ENCODE results near the gene MYO1D.
"Not testable (repeated sequence)": the region's sequence is repeated elsewhere in the genome, so short reads cannot be mapped to it uniquely, and the experiment has no call there.

Gene MYO1D

DNA sequence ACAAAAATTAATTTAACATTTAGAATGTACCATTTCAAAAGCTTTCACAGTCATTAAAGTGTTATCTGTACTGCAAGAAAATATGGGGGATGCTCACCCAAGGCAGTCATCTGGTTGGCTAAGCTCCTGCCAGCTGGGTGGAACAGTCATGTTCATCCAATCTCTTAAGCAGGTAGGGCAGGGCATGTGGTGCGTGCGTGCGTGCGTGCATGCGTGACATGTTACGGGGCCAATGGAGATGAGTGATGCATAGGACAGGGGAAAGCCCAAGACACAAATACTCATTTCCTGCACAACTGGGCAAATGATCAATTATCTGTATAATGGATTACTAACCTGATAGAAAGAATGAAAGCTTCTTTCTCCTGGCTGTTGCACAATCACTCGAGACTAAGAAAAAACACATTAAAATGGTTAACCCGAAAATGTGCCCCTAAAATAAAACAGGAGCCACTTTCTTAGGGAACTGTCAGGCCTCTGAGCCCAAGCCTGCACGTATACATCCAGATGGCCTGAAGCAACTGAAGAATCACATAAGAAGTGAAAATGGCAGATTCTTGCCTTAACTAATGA lies 104.4 kb downstream of the MYO1D start:
- no peak for DNase-seq

DNA sequence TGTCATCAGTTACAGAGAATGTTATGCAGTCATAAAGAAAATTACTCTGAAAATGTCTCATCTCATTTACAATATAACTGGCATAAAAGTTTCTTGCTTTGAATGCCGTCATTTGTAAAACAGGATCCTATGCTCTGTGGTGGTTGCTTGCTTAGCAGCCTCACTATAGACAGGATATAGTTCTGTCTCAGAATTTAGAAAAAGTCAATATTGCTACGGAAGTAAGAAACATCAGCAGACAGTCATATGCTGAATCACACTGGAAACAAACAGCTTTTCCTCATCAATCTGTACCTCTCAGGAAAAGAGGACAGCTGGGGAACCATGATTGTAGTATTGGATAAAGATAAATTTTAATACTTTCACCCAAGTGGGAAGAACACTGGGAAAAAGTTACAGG lies 105.5 kb downstream of the MYO1D start:
- DNase-seq, result no peak

DNA sequence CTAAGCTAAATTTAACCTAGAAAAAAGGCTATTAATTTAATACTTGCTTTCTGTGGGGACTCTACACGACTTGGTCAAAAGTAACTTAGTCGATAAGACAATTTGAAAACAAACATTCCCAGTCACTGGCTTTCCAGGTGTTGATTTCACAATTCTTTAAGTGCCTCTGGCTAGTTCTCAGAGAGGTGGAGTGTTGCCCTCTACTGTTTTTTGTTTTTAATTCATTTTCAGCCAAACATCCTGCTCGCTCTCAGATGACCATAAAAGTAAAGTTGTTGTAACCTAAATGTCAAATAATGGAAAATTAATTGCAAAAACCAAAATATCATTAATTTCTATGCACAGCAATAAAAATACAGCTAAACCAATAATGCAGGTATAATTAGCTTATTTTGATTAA lies 107.1 kb downstream of the MYO1D start:
- DNase-seq, result no peak

DNA sequence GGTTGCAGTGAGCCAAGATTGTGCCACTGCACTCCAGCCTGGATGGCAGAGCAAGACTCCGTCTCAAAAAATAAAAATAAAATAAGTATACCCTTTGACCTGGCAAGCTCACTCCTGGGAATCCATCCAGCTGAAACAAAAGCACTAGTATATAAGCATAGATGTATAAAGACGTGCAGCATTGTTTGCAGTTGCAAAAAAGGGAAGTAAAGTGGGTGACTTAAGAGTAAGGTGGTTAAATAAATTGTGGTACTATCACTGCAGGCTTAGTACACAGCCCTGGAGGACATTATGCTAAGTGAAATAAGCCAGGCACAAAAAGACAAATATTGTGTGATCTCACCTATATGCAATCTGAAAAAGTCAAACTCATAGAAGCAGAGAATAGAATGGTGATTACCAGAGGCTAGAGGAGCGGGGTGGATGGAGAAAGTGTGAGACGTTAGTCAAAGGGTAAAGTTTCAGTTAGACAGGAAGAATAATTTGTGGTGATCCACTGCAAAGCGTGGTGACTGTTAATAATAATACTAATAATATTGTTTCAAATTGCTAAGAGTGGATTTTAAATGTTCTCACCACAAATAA lies 113.0 kb downstream of the MYO1D start:
- no peak for DNase-seq

DNA sequence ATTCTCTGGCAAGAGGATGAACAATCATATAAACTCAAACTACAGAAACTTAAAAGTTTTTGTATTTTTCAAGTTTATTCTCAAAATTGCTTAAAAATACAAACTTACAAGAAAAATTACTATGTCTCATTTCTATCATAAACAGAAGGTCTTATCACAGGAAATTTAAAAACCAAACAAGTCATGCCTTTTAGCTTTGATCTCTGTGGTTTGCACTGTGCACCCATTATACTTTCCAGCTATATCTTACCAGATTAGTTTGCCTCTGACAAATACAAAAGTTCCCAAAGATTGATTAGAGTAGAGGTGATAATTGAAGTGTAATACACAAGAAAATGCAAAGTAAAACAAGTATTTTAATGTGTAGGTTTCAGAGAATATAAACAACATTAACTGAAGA lies 117.4 kb downstream of the MYO1D start:
- DNase-seq, result no peak

DNA sequence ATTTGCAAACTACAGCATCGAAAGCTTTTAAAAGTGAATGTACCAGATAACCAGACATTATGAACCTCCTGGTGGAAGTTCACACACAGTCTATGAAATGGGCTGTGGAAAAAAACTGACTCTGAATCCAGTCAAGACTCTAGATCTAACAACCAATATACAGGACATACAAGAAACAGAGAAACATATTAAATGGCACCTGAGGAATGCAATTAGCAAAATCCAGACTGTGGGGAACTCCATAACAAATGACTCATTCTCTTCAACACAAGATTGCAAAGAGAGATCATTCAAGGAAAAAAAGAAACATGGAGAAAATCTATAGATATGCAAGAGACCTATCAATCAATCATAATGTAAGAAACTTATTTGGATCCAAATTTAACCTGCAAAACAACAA lies 119.0 kb downstream of the MYO1D start:
- DNase-seq, result no peak

DNA sequence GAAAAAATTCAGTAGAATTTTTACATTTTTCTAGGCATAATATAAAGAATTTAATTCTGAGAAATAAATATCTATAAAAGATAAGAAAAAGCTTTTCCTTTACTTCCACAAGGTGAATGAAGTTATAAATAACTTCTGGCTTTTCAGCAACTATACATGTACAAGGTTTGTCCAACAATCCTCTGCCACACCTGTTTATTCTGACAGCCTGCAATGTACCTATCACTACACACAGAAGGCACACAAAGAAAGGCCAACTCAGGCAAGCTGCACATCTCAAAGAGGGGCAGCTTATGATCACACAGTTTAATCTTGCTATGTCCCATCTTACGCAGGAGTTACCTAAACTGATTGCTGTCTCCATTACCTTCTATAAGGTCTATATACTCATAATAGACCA lies 120.2 kb downstream of the MYO1D start:
- DNase-seq, result no peak

DNA sequence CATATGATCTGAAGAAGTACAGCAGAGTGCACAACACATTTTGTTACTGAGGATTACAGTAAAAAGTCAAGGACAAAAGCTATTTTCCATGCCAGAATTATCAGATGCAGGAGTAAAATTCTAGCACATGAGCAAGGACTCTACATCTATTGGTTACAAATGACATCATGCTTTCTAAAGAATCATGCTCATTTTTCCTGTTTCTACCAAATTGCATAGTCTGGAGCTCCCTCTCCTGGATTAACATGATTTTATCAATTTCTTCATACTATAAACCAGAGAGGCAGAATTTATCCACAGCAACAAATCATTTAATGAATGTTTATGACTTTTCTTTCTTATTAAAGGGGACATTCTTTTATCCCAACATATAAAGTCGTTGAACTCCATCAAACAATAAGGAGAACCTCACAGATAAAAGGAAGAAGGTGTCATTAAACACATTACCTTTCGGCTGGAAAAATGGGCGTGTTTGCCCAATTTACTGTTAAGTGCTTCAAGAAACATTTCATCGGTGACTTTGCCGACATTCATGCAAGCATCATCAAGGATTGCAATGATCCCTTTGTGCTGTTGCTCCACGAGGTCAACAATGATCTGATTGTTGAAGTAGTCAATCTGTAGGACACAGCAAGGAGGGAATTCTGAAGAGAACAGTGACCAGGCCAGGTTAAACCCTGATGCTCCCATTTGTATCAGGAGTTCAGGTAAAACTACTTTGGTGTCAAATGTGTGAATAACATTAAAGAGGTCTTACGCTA lies 121.7 kb downstream of the MYO1D start:
- DNase-seq, result no peak

DNA sequence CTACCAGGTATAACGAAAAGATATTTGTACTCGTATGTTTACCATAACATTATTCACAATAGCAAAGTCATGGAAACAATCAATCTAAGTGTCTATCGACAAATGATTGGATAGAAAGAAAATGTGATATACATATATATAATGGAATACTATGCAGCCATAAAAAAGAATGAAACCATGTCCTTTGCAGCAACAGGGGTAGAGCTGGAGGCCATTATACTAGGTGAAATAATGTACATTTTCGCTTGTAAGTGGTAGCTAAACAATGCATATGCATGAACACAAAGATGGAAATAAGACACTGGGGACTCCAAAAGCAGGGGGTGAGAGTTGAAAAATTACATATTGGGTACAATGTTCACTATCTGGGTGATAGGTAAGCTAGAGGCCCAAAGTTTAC lies 124.0 kb downstream of the MYO1D start:
- DNase-seq, result no peak

DNA sequence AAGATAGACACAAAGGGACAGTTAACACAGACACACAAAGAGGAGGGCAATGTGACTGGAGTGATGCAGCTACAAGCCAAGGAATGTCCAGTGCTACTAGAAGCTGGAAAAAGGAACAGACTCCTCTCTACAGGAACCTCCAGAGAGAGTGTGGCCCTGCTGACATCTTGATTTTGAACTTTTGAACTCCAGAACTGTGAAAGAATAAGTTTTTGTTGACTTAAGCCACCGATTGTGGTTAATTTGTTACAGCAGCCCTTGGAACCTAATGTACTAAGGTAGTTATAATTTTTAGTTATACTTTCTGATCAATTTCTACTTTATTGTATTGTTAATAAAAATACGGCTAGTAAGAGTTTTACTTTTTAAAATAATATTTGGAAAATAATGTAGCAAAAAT lies 129.1 kb downstream of the MYO1D start:
- no peak for DNase-seq

DNA sequence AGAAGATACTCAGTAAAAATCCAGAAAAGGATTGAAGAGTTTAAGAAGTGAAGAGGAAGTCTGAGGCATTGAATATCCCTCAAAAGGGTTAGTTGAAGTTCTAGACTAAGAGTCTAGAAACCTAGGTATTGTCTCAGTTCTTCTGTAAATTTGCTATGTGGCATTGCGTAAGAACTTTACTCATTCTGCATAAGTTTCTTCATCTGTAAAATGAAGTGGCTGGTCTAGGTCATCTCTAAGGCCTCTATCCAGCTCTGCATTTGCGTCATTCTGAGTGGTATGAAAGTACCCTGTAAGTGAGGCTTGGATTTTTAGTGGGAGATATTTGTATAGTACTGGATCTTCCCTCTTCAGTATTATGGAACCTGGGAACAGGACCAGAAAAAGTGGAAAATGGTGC lies 130.2 kb downstream of the MYO1D start:
- no peak for DNase-seq

DNA sequence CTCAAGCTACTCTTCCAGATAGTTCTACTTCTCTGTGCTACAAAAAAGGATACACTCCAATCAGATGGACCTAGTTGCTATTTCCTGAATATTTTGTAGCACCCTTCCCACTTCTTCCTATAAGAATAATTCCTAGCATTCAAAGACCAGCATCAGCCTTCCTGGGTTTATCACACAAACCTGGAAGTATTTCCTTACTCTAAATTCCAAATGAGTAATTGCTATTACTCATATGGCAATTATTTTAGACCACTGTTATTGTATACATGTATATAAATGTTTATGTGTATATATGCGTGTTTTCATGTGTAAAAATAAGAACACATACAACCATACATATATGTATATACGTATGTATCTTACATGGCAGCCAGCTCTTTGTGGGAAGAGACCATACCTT lies 130.6 kb downstream of the MYO1D start:
- DNase-seq, result no peak

DNA sequence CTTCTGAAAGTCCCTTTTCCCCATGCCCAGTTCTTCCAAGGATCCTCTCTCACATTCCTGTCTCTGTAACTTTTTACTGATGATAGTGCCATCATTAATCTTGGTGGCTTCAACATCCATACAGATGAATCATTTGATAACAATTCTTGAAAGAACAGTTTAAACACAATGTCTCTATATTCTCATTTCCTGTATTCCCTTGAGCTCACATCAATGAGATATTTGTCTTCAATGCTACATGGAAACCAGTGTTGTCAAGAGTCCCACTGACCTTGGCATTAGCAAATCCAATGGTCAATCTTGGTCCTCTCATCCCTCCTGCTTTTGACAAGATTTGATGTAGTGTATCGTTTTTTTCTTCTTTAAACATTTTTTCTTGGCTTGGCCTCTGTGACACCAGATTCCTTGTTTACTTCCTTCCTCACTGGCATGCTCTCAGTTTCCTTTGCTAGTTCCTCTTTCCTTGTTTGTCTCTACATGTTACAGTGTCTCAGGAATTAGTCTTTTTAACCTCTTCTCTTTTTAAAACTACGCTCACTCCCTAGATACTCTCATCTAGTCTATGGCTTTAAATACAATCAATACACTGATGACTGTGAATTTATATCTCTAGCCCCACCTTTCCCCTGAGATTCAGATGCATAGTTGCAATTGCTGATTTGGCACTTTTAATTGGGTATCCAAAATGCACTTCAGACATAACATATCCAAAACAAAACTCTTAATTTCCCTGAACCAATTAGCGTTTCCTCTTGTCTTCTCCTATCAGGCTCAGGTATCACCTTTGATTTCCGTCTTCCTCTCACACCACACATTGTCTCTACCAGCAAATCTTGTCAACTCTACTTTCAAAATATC lies 134.0 kb downstream of the MYO1D start:
- DNase-seq, result no peak

DNA sequence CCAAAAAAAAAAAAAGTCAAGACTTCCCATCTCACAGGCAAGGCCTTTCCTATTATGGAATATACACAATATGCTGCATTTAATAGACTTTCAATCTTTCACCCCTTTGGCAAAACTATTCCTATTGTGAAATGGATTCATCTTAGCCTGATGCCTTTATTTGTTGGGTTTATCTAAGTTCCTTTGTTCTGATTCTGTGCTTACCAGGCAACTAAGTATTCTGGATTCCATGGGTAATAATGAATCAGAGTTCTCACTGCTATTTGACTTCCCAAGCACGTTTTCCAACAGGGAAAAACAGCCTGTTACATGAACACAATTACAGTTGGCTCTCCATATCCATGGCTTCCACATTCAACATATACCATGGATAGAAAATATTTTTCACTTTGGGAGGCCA lies 135.5 kb downstream of the MYO1D start:
- DNase-seq, result no peak

DNA sequence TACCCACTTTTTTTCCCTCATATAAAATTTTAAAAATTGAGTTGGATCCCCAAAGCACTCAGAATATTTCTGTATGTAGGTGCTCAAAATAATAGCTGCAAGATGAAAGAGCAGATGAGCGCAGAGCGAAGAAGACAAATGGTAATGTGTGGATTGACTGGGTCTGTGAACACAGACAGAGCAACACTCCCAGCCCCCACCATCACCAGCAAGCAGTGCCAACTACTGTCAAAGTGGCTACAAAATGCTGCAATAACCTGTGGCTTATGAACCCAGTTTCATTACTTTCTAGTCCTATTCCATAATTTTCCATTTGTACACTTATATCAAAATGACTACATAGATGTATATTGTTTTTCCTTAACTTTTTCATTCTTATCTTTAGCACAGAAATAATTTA lies 137.2 kb downstream of the MYO1D start:
- DNase-seq, result no peak

DNA sequence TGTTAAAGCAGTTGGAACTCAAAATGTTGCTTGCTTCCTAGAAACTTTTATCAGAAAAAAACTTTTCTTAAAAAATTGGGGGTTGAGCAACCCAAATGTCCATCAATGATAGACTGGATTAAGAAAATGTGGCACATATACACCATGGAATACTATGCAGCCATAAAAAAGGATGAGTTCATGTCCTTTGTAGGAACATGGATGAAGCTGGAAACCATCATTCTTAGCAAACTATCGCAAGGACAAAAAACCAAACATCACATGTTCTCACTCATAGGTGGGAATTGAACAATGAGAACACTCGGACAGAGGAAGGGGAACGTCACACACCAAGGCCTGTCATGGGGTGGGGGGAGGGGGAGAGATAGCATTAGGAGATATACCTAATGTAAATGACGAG lies 137.8 kb downstream of the MYO1D start:
- DNase-seq, result not testable (repeated sequence)

DNA sequence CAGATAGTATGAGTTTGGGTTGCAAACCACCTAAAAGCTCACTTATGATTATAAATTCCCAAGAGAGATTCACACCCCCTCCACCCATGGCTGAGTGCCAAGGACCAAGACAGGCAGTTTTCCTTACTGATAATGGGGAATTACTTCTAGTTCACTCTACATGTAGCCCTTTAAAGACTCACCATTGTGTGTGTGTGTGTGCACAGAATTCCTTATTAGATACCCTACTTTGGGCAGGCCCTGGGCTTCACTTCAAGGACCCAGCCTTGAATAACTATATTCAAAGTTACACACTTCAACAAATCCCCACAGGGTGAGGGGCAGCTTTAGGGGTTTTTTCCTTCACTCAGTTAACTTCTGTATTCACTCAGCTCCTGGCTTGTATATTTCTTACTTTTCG lies 143.5 kb downstream of the MYO1D start:
- no peak for DNase-seq

DNA sequence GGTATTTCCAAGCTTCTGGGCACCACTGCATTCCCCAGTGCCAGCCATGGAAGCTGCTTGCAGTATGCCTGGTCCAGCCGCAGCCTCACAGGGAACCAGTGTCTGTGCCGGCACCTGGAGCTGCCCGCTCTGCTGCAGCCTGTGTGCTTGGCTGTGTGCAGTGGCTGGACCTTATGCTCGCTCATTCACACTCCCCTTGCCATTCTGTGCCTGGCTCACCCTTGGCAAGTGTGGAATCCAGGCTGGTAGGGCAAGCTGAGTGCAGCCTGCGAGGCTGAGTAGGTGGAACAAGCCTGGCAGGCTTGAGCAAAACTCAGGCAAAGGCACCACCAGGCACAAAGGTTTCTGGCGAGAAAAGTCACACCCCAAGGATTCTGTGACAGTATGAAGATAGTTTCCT lies 144.0 kb downstream of the MYO1D start:
- no peak for DNase-seq

DNA sequence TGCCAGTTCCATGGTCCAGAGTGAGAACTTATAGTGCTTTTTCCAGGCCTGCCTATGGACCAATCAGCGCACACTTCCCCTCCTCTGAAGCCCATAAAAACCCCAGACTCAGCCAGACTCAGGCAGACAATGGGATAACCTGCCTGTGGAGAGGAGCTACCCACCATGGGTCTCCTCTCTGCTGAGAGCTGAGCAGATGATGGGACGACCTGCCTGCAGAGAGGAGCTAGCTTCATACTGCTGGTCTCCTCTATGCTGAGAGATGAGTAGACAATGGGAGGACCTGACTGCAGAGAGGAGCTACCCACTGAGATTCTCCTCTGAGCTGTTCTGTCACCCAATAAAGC lies 144.7 kb downstream of the MYO1D start:
- no peak for DNase-seq

DNA sequence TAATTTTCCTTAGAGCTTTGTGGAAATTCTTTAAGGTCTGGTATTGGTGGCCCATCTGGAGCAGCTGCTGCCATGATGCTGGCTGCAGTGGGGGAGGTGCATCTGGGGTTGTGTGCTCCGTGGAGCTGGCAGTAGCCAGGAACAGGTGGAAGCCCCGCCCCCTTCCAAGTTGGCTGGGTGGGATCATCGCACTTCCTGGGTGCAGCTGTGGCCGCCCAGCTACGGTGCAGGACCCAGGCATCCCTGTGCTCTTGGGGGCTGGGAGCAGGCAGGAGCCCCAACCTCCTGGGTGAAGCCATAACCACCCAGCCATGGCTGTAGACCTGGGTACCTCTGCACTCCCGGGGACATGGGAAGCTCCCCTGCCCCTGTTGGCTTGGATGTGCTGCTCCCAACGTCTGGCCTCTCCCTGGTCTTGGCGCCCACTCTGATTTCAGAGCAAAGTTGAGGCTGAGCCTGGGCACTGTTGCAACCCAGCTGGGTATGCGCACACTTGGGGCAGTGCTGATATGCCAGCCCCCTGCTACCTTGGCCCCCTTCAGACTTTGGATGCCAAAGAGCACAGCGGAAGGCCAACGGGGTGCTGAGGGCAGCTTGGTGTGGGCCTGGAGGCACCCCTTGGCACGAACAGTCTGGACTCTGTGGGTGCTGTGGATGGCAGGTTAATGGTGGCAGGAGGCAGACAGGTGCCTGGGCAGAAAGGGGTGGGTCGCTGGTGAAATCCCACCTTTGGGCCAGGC lies 145.2 kb downstream of the MYO1D start:
- DNase-seq, result no peak

DNA sequence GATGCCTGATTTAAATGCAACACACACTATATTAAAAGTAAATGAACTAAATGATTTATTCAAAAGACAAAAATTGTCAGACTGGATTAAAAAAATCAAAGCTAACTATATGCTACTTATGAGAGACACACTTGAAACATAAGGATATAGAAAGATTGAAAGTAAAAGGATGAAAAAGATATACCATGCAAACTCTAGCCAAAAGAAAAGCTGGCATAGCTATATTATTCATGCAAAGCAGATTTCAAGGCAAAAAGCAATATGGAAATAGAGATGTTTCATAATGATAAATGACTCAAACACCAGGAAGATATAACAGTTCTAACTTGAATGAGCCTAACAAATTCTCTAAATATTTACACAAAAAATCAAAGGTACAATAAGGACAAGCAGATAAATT lies 149.2 kb downstream of the MYO1D start:
- no peak for DNase-seq

DNA sequence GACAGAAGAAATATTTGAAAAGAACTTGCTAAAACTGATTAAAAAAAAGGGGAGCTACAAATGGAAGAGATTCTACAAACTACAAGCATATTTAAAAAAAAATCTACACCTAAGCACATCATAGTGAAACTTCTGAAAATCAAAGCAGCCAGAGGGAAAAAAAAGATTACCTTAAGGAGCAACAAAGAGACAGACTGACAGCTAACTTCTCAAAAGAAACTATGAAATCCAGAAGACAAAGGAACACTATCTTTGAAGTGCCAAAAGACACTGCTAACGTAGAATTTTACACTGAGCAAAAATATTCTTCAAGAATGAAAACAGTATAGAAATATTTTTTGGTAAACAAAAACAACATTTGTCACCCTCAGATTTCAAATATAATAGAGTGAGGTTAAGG lies 151.2 kb downstream of the MYO1D start:
- DNase-seq, result no peak

DNA sequence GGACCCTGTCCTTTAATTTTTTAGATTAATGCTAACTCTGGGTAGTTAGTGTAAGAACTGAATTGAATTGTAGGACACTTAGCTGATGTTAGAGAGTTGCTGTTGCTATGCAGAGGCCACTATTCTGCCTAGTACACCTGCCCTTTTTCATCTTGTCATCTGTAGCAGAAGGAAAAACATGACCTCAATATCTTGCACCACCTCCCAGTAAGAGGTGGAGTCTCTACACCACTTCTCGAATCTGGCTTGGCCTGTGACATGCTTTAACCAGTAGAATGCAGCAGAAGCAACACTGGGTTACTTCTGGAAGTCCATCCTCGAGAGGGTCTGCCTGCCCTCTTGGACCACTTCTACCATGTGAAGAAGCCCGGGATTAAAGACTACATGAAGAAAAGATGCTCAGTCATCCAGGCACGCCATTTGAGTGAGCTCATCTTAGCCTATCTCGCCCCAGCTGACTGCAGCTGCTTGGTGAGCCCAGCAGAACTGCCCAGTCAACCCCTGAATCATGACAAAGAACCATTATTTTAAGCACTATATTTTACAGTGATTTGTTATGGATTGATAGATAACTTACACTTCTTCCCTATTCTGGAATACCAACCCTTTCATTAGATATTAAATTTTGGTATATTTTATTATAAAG lies 153.5 kb downstream of the MYO1D start:
- no peak for DNase-seq
